Upper lobe of left lung (tissue), 6 donors: ENCODE measurements around the gene B4GALNT3. TPM values are rescaled to one million over a fixed set of nuclear protein-coding genes. Genes with fewer than 3 reads are reported as not detected.

Source experiments
- ATAC-seq, 2 donors: fragments of 200-7000 bp; cut with Tn5 transposase; one replicate each; pipeline ENCODE4 v1.9.1; 2022; ENCODE audit warnings: mild to moderate bottlenecking in 2 of 2, moderate library complexity in 2 of 2; ENCODE audit not compliant: low FRiP score in 2 of 2
- DNase-seq, 2 donors: peaks; one replicate each; pipeline ENCODE4 v3.0.0-alpha.2; 2019 to 2020
- H3K27ac ChIP-seq, 4 donors: fragments of 200-600 bp; sonication (generic); one replicate each; pipeline ENCODE4 v1.5.1; 2016 to 2019
- H3K27me3 ChIP-seq, 4 donors: fragments of 200-600 bp; sonication (generic); one replicate each; pipeline ENCODE4 v1.5.1; 2017 to 2019
- H3K36me3 ChIP-seq, 4 donors: fragments of 200-600 bp; sonication (generic); one replicate each; pipeline ENCODE4 v1.5.1; 2016 to 2019
- H3K4me1 ChIP-seq, 4 donors: fragments of 200-600 bp; sonication (generic); one replicate each; pipeline ENCODE4 v1.5.1; 2018 to 2019
- H3K4me3 ChIP-seq, 4 donors: fragments of 200-600 bp; sonication (generic); one replicate each; pipeline ENCODE4 v1.5.1; 2017 to 2019; ENCODE audit warnings: mild to moderate bottlenecking in 2 of 4, moderate library complexity in 1 of 4
- H3K9me3 ChIP-seq, 4 donors: fragments of 200-600 bp; sonication (generic); one replicate each; pipeline ENCODE4 v1.5.1; 2018 to 2019
- CTCF ChIP-seq, 6 experiments: fragments of 450-650 bp in 4 of 6; fragments of 200-600 bp in 2 of 6; sonication (generic) in 2 of 6; IDR thresholded peaks; one replicate each; pipeline ENCODE4 v1.5.1; 2016 to 2019; ENCODE audit warnings: antibody characterized with exemption in 6 of 6
- EP300 ChIP-seq, 4 donors: sonication (generic); formaldehyde crosslinking; IDR thresholded peaks; one replicate each; pipeline ENCODE4 v1.5.1; 2017; ENCODE audit warnings: antibody characterized with exemption in 4 of 4, control low read depth in 2 of 4
- POLR2A ChIP-seq, 4 donors: fragments of 450-650 bp; IDR thresholded peaks; one replicate each; pipeline ENCODE4 v1.5.1; 2016 to 2017; ENCODE audit warnings: antibody characterized with exemption in 4 of 4, mild to moderate bottlenecking in 2 of 4
- POLR2AphosphoS5 ChIP-seq, 2 donors: sonication (generic); formaldehyde crosslinking; IDR thresholded peaks; one replicate each; pipeline ENCODE4 v1.5.1; 2017; ENCODE audit warnings: antibody characterized with exemption in 2 of 2
- WGBS, 2 donors: methylation state at CpG; one replicate each; pipeline ENCODE4 v1.1.5; 2017 to 2018; 5-methylcytosine and 5-hydroxymethylcytosine counted together
- total RNA-seq, 6 donors: library from RNA; depleted of rRNA in 4 of 6; stranded (reverse); fragments of >200 nt in 4 of 6; gene quantifications; one replicate each; pipeline versions ENCODE4 v1.1.0 to v1.2.1, GENCODE V29; 2016 to 2021
- donor health status: DM: no; HTN: no; CAD: no; lungs with moderate emphysema.
- donor health status: DM: no; HTN: yes; CAD: no; lungs with severe emphysema.

Gene B4GALNT3
- total RNA-seq, 6 donors from 2014 or later, result 22.2 to 36.0 (median 26.9) TPM

DNA sequence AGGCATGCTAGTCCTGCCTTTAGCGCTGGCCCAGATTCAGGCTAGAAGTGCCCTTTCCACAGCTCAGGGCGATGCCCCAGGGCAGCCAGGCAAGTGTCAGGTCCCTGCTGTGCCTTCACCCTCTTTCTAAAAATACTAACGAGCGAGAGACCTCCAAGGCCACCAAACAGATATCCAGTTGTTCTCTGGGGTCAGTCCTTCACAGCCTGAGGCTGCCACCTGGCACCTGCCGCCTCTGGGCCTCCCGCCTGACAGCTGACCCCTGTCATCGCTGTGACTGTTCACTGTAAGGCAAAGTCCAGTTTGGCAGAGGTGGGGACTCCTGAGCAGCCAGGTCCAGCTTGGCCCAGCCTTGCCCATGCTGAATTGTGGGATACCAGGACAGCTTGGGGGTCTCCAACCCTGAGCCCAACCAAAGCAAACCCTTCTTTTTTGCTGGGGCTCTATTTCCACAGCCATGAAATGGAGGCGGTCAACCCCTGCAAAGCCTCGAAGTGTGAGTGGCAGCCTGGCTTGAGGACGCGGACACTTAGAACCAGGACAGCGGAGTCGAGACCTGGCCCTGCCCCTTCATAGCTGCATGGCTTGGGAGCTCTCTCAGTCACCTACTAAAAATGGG lies 123.6 kb downstream of the B4GALNT3 start:
- DNase-seq (peak; percentile 17 to 45), ATAC-seq (no peak)
- no peaks in the 10 kb centered on the region for H3K36me3 ChIP-seq
- H3K9me3 ChIP-seq, result no peaks in the 10 kb centered on the region
- no peak for TF ChIP-seq EP300 (IDR thresholded peaks at IDR 0.05)
- TF ChIP-seq POLR2AphosphoS5 (IDR thresholded peaks at IDR 0.05), result no peak
- no peak for TF ChIP-seq CTCF (IDR thresholded peaks at IDR 0.05)
- no peak for TF ChIP-seq POLR2A (IDR thresholded peaks at IDR 0.05)
- H3K27ac ChIP-seq, result no peak overlapping the region
- H3K4me3 ChIP-seq, result no peak overlapping the region
- H3K4me1 ChIP-seq, result peaks cover 0 to 12% (median 4%) of the 10 kb centered on the region in 4 donors
- 76 to 89% methylated on average over 7 to 11 of the region's 13 CpGs for WGBS, 2 donors
- no peaks in the 10 kb centered on the region for H3K27me3 ChIP-seq

GRCh38 chr12:585062-586061 lies 125.6 kb downstream of the B4GALNT3 start:
- WGBS, 2 donors, result 83 to 92% methylated on average over 26 to 30 of the region's 30 CpGs
- Histone ChIP-seq H3K27me3 (no peaks in the 10 kb centered on the region), H3K9me3 (no peaks in the 10 kb centered on the region), H3K4me3 (no peak overlapping the region), H3K36me3 (no peaks in the 10 kb centered on the region), H3K27ac (no peak overlapping the region), H3K4me1 (no peaks in the 10 kb centered on the region)
- no peak for ATAC-seq
- no peak for TF ChIP-seq POLR2AphosphoS5 (IDR thresholded peaks at IDR 0.05)
- no peak for TF ChIP-seq POLR2A (IDR thresholded peaks at IDR 0.05)
- no peak for TF ChIP-seq CTCF (IDR thresholded peaks at IDR 0.05)
- no peak for TF ChIP-seq EP300 (IDR thresholded peaks at IDR 0.05)
- peak in 1 of 2 donors; percentile 3 for DNase-seq

GRCh38 chr12:586318-587071 lies 126.8 kb downstream of the B4GALNT3 start:
- 93 to 95% methylated on average over 6 to 16 of the region's 16 CpGs for WGBS, 2 donors
- Histone ChIP-seq H3K36me3 (no peaks in the 10 kb centered on the region), H3K27ac (no peak overlapping the region), H3K4me3 (no peak overlapping the region), H3K27me3 (no peaks in the 10 kb centered on the region), H3K9me3 (no peaks in the 10 kb centered on the region), H3K4me1 (no peaks in the 10 kb centered on the region)
- peak in 1 of 2 donors; percentile 10 for ATAC-seq
- DNase-seq, result peak in 1 of 2 donors; percentile 21
- TF ChIP-seq EP300 (IDR thresholded peaks at IDR 0.05), result no peak
- no peak for TF ChIP-seq POLR2AphosphoS5 (IDR thresholded peaks at IDR 0.05)
- no peak for TF ChIP-seq POLR2A (IDR thresholded peaks at IDR 0.05)
- no peak for TF ChIP-seq CTCF (IDR thresholded peaks at IDR 0.05)

DNA sequence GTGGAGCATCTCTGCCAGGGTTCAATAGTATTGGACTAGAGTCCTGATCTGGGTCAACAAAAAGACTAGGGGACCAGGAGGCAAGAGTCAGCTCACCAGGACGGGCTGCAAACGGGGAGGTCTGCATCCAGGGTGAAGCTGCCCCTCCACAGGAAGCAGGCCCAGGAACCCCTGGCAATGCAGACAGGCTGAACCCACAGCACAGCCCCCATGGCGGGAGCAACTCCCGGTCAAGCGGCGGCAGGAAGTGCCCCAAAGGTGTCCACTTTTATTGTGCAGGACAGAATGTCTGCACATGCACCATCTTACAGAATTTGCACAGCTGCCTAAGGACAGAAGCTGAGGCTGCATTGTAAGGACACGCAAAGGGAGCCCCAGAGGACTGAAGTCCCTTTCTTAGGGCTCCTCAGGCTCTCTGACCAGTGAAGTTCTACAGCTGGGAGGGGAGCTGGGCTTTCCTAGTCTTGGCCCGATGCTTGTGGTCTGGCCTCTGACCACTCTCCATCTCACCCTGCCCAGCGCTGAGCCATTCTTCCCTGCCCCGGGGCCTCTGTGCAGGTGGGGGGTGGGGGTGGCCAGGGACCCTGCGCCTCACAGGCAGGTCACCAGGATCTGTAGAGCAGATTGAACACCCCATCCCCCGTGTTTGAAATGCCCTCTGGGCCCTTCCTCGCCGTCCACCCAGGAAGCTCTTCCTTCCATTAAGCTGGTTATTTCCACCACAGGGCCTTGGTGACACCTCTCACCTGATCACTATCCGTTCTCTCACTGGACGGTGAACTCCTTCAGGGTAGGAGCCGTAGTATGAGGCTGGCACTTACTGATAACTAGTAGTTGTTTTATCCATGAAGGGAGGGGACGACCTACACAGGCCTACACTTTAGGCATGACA lies 127.6 kb downstream of the B4GALNT3 start:
- peak in 1 of 2 donors; percentile 10 for DNase-seq

More for the DNA sequence above, 127.6 kb downstream of the B4GALNT3 start:
- H3K9me3 ChIP-seq, result no peaks in the 10 kb centered on the region
- WGBS, 2 donors, result 84 to 85% methylated on average over 14 to 18 of the region's 18 CpGs
- H3K27ac ChIP-seq, result no peak overlapping the region
- H3K4me3 ChIP-seq, result no peak overlapping the region
- no peak for ATAC-seq
- TF ChIP-seq EP300 (IDR thresholded peaks at IDR 0.05) (no peak), POLR2AphosphoS5 (IDR thresholded peaks at IDR 0.05) (no peak), CTCF (IDR thresholded peaks at IDR 0.05) (no peak), POLR2A (IDR thresholded peaks at IDR 0.05) (no peak)
- H3K36me3 ChIP-seq, result no peaks in the 10 kb centered on the region
- H3K27me3 ChIP-seq, result no peaks in the 10 kb centered on the region
- no peaks in the 10 kb centered on the region for H3K4me1 ChIP-seq
